IPS DF 4.7 (cell line): ENCODE measurements around the gene PLXNC1.

Source experiments
- DNase-seq: peaks from one replicate; pipeline ENCODE4 v3.0.0-alpha.2; 2013; ENCODE audit warnings: low spot score; ENCODE audit errors: extremely low read depth

Gene PLXNC1

GRCh38 chr12:94264736-94265485 lies 116.5 kb downstream of the PLXNC1 start:
- DNase-seq: no peak

GRCh38 chr12:94265539-94265938 lies 117.2 kb downstream of the PLXNC1 start:
- no peak for DNase-seq

- no peak for DNase-seq
These were observed 117.8 kb downstream of the PLXNC1 start for GRCh38 chr12:94265966-94266745.

DNA sequence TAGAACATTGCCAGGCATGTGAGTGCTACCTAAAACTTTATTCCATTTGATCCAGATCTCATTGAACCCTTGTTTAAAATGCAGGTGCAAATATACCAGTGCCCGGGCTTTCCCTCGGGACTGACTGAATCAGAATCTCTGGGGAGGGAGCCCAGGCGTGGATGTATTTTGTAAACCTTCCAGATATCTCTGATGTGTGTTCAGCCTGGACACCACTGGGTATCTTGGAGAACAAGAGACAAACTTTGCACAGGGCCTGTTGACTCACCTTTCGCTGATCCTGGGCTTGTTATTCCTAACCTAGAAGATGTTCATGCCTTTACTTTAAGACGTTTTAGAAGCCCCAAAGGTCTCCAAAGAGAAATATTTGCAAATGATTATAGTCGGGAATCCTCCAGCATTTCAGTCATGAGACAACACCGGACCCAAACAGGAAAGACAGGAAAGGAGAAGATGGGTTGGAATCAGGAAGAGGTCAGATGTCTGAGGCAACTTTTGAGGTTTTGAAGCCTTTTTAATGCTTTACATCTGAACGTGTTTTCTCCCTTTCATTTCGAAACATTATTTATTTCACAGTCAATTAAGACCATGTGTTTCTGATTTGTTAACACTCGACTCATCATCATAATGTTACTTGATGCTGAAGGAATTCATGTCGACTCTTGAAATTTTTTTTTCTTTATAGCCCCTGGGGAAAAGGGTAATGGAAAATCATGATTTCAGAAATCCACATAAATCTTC lies 118.6 kb downstream of the PLXNC1 start:
- DNase-seq: no peak

DNA sequence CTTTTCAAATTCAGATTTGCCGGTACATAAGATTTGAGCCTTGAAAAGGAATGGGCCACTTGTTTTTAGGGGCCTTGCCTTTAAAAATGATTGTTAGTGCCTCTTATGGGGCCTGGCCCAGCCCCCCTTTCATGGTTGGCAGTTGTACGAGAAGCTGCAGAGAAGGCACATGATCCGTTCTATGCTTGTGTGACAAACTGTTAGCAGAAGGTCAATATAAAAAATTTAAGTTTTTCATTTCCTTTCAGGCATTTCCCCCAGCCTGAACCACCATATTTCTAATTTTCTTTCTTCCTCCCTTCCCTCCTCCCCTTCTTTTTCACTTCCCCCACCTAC lies 119.1 kb downstream of the PLXNC1 start:
- no peak for DNase-seq

DNA sequence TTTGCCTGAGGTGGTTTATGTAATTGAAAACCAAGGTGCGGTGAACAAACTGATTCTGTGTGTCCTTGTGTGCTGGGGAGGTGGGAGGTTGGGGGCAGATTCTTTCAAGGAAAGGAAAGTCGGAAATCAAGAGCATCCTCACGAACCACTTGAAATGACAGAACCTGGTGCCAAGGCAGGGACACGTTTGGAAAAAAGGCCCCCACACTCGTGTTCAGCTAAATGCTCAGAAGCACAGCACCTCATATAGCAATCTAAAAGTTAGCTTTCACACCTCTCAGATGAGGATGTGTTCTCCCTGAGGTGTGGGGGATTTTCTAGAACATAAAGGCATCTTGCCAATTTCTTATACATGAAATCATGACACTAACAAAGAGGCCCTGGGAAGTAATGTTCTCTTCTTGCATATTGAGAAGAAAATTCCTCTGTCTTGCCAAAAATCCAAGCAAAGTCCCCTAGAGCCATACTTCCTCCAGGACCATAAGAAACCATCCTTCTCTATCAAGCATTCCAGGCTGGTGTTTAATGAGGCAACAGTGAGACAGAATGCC lies 119.6 kb downstream of the PLXNC1 start:
- no peak for DNase-seq

GRCh38 chr12:94269316-94269999 lies 121.1 kb downstream of the PLXNC1 start:
- no peak for DNase-seq

- no peak for DNase-seq
These were observed 123.0 kb downstream of the PLXNC1 start for GRCh38 chr12:94271351-94271750.

- no peak for DNase-seq
These were observed 123.9 kb downstream of the PLXNC1 start for GRCh38 chr12:94272280-94272679.

GRCh38 chr12:94273272-94273671 lies 124.9 kb downstream of the PLXNC1 start:
- no peak for DNase-seq

GRCh38 chr12:94276725-94277124 lies 128.3 kb downstream of the PLXNC1 start:
- DNase-seq: no peak

DNA sequence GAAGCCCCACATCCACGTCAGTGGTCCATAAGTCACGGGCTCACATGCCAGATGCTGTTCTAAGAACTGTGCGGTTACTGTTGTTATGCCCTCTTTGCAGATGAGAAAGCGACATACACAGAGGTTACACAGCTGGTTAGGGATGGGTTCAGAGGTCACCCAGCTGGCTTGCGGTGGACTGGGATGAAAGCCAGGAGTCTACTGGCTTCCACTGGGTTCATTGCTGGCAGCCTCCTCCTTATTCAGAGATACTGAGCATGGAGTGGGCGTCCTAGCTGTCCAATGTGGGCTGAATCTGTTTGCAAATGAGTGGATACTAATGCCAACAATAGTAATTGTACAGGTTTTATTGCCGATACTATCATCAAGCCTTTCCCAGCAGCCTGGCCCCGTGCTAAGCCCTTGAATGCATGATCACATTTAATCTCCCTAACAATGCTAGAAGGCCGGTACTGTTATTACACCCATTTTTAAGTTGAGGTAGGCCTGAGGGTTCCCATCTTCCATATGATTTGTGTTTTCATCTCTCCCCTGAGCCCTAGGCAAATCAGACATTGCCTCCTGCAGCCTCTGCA lies 129.1 kb downstream of the PLXNC1 start:
- DNase-seq: no peak

- no peak for DNase-seq
These were observed 131.7 kb downstream of the PLXNC1 start for GRCh38 chr12:94280063-94280462.

DNA sequence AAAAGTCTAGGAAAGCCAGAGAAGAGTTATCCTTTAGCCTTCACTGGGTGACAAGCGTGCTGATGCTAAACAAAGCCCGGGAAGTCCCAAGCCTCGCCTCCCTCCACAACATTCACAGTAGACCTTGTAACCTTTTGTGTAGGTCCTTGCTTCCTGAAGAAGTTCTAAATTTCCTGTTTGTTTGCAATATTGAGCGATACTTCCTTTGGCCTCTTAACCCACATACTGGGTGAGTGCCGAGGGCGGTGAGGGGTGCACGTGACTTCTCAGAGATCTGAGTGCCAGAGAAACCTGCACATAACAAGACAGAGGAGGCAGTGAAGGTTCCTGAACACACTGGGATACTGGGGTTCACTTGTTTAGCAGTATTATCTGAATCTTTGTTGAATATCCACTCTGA lies 134.3 kb downstream of the PLXNC1 start:
- no peak for DNase-seq

DNA sequence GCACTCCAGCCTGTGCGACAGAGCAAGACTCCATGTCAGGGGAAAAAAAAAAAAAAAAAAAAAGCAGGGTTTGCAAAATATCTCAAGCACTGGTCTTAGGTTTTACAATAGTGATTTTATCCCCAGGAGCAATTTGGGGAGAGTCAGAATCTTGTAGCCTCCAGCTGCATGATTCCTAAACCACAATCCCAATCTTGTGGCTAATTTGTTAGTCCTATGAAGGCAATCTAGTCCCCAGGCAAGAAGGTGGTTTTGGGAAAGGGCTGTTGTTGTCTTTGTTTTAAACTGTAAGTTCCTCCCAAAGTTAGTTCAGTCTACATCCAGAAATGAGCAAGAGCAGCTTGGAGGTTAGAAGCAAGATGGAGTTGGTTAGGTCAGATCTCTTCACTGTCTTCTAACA lies 135.7 kb downstream of the PLXNC1 start:
- DNase-seq: no peak

- no peak for DNase-seq
These were observed 136.5 kb downstream of the PLXNC1 start for GRCh38 chr12:94284859-94285258.

- no peak for DNase-seq
These were observed 137.7 kb downstream of the PLXNC1 start for GRCh38 chr12:94285943-94286582.

GRCh38 chr12:94286583-94287244 lies 138.3 kb downstream of the PLXNC1 start:
- no peak for DNase-seq

GRCh38 chr12:94287245-94287628 lies 138.9 kb downstream of the PLXNC1 start:
- DNase-seq: no peak
